Small intestine (tissue), 7 donors: Measurements from ENCODE around the gene CCT8L2. TPM values are rescaled to one million over a fixed set of nuclear protein-coding genes. Genes with fewer than 3 reads are reported as not detected.
"Not testable (repeated sequence)": the region's sequence is repeated elsewhere in the genome, so short reads cannot be mapped to it uniquely, and the experiment has no call there.

Experiments
- DNase-seq, 2 donors: peaks; one replicate each; pipeline versions ENCODE4 v3.0.0 to v3.0.0-alpha.2; 2013
- FAIRE-seq: peaks from 2 replicates; lab custom pipeline; 2012; peaks lifted over from hg19 to GRCh38; lab: Jason Lieb, UNC
- H3K27ac ChIP-seq, 3 donors: one replicate each; pipeline ENCODE4 v1.5.1; 2013; ENCODE audit warnings: low read length in 2 of 3, mild to moderate bottlenecking in 2 of 3, control low read depth in 1 of 3, inconsistent platforms in 1 of 3, low read depth in 1 of 3, moderate library complexity in 1 of 3
- H3K27me3 ChIP-seq, 3 donors: one replicate each; pipeline ENCODE4 v1.6.1; 2013; ENCODE audit warnings: low read length in 3 of 3, inconsistent platforms in 1 of 3; ENCODE audit not compliant: control insufficient read depth in 3 of 3, insufficient read depth in 3 of 3
- H3K36me3 ChIP-seq, 3 donors: one replicate each; pipeline ENCODE4 v1.6.1; 2013; ENCODE audit warnings: low read length in 3 of 3, inconsistent platforms in 1 of 3, low read depth in 1 of 3, mild to moderate bottlenecking in 1 of 3, moderate library complexity in 1 of 3; ENCODE audit not compliant: control insufficient read depth in 3 of 3, insufficient read depth in 2 of 3
- H3K4me1 ChIP-seq, 3 donors: one replicate each; pipeline ENCODE4 v1.6.1; 2013; ENCODE audit warnings: low read length in 2 of 3, inconsistent platforms in 1 of 3, low read depth in 1 of 3, mild to moderate bottlenecking in 1 of 3, moderate library complexity in 1 of 3; ENCODE audit not compliant: control insufficient read depth in 3 of 3, insufficient read depth in 2 of 3
- H3K4me3 ChIP-seq, 3 donors: one replicate each; pipeline ENCODE4 v1.5.1; 2013; ENCODE audit warnings: low read length in 3 of 3, control low read depth in 1 of 3, inconsistent platforms in 1 of 3, low read depth in 1 of 3, mild to moderate bottlenecking in 1 of 3, moderate library complexity in 1 of 3
- H3K9me3 ChIP-seq, 2 donors: one replicate each; pipeline ENCODE4 v1.6.1; 2013; ENCODE audit warnings: low read depth in 1 of 2, low read length in 1 of 2; ENCODE audit not compliant: control insufficient read depth in 2 of 2, insufficient read depth in 1 of 2
- WGBS, 3 donors: extraction: QIAGEN DNeasy Blood & Tissue Kit; methylation state at CpG; one replicate each; pipeline ENCODE4 v1.1.7; 2013; 5-methylcytosine and 5-hydroxymethylcytosine counted together
- polyA plus RNA-seq, 4 donors: library from polyadenylated mRNA; stranded (reverse) in 3 of 4; unstranded in 1 of 4; fragments of 200-250 nt in 3 of 4; fragments of 120-200 nt in 1 of 4; gene quantifications; one replicate each; pipeline versions ENCODE4 v1.2.1 to v1.2.3, GENCODE V29; 2013
- donor health status: healthy with polysubstance abuse.
- donor health status: control.
- donor health status: control.
- donor health status: Bipolar disorder and iron deficiency.
- donor health status: healthy.

Gene CCT8L2
- polyA plus RNA-seq, 4 donors, result not detected

DNA sequence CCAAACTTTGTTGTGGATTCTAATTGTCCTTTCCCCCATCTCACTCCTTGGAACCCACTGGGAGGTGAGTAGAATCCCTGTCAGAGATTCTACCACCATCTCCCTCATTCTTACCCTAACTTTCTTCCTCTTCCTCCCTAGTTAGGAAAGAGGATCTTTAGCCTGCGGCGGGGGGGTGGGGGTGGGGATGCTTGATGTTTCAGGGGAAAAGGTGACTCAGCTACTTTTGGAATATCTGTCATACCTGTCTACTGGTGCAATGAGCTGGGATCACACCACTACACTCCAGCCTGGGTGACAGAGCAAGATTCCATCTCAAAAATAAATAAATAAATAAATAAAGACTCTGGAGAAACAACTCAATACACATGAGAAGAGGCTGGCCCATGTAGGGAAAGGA lies 6.4 kb downstream of the CCT8L2 start:
- FAIRE-seq, result no peak
- Histone ChIP-seq H3K27ac (no peak overlapping the region), H3K4me3 (no peak overlapping the region)

DNA sequence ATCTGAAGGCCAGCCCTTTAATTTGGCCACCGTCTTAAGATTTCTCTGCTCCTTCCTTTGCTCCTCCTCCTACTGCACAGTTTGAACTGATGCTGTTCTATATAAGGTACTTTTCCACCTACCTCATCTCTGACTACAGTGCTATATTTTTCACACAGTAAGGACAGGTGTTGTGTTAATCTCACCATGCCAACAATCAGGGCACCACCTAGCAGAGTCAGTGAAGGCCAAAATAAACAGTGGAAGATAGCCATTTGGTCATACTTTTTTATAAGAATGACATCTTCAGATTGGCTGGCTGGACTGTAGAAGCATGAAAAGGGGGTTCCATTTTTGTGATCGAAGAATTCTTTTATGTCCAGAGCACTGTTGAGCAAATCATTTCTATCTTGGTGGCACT lies 11.7 kb downstream of the CCT8L2 start:
- not testable (repeated sequence) for H3K9me3 ChIP-seq, DNase-seq, H3K36me3 ChIP-seq, H3K4me1 ChIP-seq, FAIRE-seq, H3K27ac ChIP-seq, H3K4me3 ChIP-seq, H3K27me3 ChIP-seq
- WGBS, 3 donors, result 78 to 86% (median 82%) methylated on average over 1 of the region's 2 CpGs

More for the DNA sequence above, 6.4 kb downstream of the CCT8L2 start:
- Histone ChIP-seq H3K36me3 (no peaks in the 10 kb centered on the region), H3K4me1 (no peaks in the 10 kb centered on the region), H3K9me3 (peaks cover 2 to 3% of the 10 kb centered on the region in 2 donors), H3K27me3 (no peaks in the 10 kb centered on the region)
- no peak for DNase-seq
- 76 to 100% (median 85%) methylated on average over 2 of the region's 2 CpGs for WGBS, 3 donors

GRCh38 chr22:16569240-16569834 lies 23.3 kb downstream of the CCT8L2 start:
- not testable (repeated sequence) for H3K4me3 ChIP-seq, H3K27me3 ChIP-seq, H3K9me3 ChIP-seq, H3K4me1 ChIP-seq, DNase-seq, H3K36me3 ChIP-seq, H3K27ac ChIP-seq
- peak; percentile 15 for FAIRE-seq
- WGBS, 3 donors, result 71 to 81% (median 78%) methylated on average over 1 to 2 of the region's 2 CpGs

- WGBS, 3 donors, result 67 to 82% (median 79%) methylated on average over 6 of the region's 6 CpGs
- no peak overlapping the region for H3K4me3 ChIP-seq
- no peaks in the 10 kb centered on the region for H3K36me3 ChIP-seq
- no peak for DNase-seq
- FAIRE-seq, result no peak
- peaks cover 2 to 5% of the 10 kb centered on the region in 2 donors for H3K9me3 ChIP-seq
- H3K27me3 ChIP-seq, result no peaks in the 10 kb centered on the region
- H3K4me1 ChIP-seq, result no peaks in the 10 kb centered on the region
- H3K27ac ChIP-seq, result no peak overlapping the region
Observed at GRCh38 chr22:16568425-16568758, 24.2 kb downstream of the CCT8L2 start.

DNA sequence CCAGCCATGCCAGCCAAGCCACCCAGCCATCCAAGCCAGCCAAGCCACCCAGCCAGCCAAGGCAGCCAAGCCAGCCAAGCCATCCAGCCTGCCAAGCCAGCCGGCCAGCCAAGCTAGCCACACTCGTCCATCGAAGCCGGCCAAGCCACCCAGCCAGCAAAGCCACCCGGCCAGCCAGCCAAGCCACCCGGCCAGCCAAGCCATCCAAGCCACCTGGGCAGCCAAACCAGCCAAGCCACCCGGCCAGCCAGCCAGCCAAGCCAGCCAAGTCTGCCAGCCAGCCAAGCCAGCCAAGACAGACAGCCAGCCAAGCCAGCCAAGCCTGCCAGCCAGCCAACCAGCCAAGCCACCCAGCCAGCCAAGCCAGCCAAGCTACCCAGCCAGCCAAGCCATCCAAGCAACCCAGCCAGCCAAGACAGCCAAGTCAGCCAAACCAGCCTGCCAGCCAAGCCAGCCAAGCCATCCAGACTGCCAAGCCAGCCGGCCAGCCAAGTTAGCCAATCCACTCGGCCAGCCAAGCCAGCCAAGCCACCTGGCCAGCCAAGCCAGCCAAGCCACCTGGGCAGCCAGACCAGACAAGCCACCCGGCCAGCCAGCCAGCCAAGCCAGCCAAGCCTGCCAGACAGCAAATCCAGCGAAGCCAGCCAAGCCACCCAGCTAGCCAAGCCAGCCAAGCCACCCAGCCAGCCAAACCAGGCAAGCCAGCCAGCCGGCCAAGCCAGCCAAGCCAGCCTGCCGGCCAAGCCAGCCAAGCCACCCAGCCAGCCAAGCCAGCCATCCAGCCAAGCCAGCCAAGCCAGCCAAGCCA lies 24.8 kb downstream of the CCT8L2 start:
- not testable (repeated sequence) for H3K36me3 ChIP-seq, H3K4me3 ChIP-seq, H3K27ac ChIP-seq, FAIRE-seq, H3K4me1 ChIP-seq, DNase-seq, H3K27me3 ChIP-seq, H3K9me3 ChIP-seq
- 84 to 87% (median 86%) methylated on average over 11 to 13 of the region's 13 CpGs for WGBS, 3 donors

DNA sequence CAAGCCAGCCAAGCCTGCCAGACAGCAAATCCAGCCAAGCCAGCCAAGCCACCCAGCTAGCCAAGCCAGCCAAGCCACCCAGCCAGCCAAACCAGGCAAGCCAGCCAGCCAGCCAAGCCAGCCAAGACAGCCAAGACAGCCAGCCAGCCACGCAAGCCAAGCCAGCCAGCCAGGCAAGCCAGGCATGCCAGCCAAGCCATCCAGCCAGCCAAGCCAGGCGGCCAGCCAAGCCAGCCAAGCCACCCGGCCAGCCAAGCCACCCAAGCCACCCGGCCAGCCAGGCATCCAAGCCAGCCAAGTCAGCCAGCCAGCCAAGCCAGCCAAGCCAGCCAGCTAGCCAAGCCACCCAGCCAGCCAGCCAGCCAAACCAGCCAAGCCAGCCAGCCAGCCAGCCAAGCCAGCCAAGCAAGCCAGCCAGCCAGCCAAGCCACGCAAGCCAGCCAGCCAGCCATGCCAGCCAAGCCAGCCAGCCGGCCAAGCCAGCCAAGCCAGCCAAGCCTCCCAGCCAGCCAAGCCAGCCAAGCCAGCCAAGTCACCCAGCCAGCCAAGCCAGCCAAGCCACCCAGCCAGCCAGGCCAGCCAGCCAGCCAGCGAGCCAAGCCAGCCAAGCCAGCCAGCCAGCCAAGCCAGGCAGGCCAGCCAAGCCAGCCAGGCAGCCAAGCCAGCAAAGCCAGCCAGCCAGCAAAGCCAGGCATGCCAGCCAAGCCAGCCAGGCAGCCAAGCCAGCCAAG lies 26.0 kb downstream of the CCT8L2 start:
- DNase-seq, H3K36me3 ChIP-seq, H3K27ac ChIP-seq, H3K27me3 ChIP-seq, FAIRE-seq, H3K4me1 ChIP-seq, H3K4me3 ChIP-seq: not testable (repeated sequence)
- peaks cover 2 to 11% of the 10 kb centered on the region in 2 donors for H3K9me3 ChIP-seq
- WGBS, 3 donors, result 82 to 85% (median 84%) methylated on average over 6 to 7 of the region's 7 CpGs

GRCh38 chr22:16565585-16566420 lies 26.8 kb downstream of the CCT8L2 start:
- not testable (repeated sequence) for H3K36me3 ChIP-seq, DNase-seq, H3K27me3 ChIP-seq, H3K4me1 ChIP-seq, H3K27ac ChIP-seq, FAIRE-seq, H3K4me3 ChIP-seq
- peaks cover 2 to 11% of the 10 kb centered on the region in 2 donors for H3K9me3 ChIP-seq
- 82 to 86% (median 83%) methylated on average over 14 to 15 of the region's 15 CpGs for WGBS, 3 donors
